LNCaP clone FGC (cell line): ENCODE measurements around the gene GDPGP1.
A peak's percentile ranks its signal among the peaks of the same experiment; 100 is the strongest.

Experiments
- DNase-seq: peaks from one replicate; pipeline ENCODE4 v3.0.0-alpha.2; 2011; ENCODE audit warnings: low read depth
- H3K4me3 ChIP-seq: 2 replicates; pipeline ENCODE4 v1.5.1; 2011; ENCODE audit warnings: mild to moderate bottlenecking, low read depth, low read length, control low read depth
- CTCF ChIP-seq: IDR thresholded peaks from 2 replicates; pipeline ENCODE4 v1.5.1; 2012; ENCODE audit warnings: mild to moderate bottlenecking; ENCODE audit not compliant: control insufficient read depth, insufficient read depth; ENCODE audit errors: extremely low read depth

Gene GDPGP1

DNA sequence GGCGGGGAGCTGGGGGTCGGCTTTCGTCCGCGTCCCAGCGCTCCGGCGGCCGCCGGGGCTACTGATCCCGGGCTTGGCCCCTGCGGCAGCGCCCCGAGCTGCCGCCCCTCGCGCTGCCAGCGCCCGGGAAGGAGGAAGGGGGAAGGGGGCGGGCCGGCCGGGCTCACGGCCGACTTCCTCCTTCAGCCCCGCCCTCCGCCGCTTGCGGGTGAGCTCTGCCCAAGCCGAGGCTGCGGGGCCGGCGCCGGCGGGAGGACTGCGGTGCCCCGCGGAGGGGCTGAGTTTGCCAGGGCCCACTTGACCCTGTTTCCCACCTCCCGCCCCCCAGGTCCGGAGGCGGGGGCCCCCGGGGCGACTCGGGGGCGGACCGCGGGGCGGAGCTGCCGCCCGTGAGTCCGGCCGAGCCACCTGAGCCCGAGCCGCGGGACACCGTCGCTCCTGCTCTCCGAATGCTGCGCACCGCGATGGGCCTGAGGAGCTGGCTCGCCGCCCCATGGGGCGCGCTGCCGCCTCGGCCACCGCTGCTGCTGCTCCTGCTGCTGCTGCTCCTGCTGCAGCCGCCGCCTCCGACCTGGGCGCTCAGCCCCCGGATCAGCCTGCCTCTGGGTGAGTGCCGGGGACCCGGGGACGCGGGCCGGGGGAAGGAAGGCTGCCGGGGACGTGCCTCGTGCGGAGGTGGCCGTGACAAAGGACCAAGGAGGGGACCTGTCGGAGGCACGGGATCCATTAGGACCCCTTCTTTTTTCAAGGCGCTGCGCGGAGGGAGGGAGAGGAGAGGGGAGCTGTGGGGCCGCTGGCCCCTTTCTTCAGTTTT, 32.7 kb upstream of the GDPGP1 start, which contains the start of gene SEMA4B:
TSS of gene SEMA4B (plus strand) at position 201 of the 814 bp plus-strand sequence. CDS start at position 450, 249 bp downstream.
- DNase-seq = no peak
- peak within 1 kb of the TSS; percentile 60 for H3K4me3 ChIP-seq
- 0 out of 2 replicates have a peak, but pooled peaks have one; percentile 1 for TF ChIP-seq CTCF

- no peak for DNase-seq
- TF ChIP-seq CTCF = no peak
- H3K4me3 ChIP-seq = peak overlapping the region; percentile 60
These were observed 32.0 kb upstream of the GDPGP1 start for GRCh38 chr15:90201944-90202375.

DNA sequence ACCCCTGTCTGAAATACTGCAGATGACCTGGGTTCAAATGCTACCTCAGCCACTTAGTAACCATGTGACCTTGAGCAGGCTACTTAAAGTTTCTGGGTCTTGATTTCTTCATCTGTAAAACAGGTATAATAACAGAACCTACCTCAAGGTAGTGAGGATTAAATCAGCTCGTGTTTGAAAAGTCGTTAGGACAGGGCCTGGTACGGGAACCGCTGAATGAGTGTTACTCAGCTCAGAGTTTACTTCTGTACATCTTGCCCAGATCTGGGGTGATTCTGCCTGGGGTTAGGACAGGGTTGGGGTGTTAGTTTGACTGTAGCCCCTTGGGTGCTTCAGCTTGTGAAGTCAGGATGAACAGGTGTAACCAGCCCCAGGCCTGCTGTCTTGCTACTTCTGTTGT, 31.1 kb upstream of the GDPGP1 start:
- H3K4me3 ChIP-seq = no peak overlapping the region
- TF ChIP-seq CTCF = no peak

DNA sequence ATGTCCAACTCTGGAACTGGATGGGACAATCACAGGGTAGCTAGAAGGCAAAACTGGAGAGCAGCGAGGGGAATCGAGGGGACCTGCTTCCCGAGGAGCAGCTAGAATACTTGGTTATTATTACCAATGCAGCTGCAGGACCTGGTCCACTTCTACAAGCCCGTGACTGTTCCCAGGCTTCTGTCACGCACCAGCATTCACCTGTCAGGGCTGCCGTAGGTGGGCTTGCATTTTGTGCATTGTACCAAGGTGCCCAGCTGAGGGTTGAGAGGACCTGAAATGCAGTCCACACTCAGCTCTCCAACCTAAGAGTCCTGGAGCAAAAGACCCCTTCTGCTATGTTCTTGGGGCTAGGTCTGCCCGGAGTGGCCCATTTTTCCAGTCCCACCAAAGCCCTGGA, 30.5 kb upstream of the GDPGP1 start:
- no peak for TF ChIP-seq CTCF
- DNase-seq = no peak

More for the DNA sequence above, 31.1 kb upstream of the GDPGP1 start:
- no peak for DNase-seq

DNA sequence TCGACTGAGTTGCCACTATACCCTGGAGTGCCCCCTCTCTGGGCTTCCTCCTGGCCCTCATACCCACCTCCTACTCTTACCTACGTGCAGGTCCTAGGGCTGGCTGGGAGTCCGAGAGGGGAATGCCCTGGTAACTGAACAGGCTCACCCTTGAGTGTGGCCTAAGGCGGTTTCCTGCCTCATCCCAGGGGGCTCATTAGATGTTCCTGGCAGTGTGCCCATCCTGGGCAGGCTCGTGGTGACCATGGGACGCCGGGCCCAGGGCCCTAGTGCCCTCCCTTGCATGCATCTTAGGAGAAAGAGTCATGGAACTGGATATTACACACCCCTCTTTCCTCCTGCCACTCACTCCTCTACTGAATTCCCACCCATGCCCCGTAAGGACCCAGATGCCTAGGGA, 30.1 kb upstream of the GDPGP1 start:
- DNase-seq = no peak
- H3K4me3 ChIP-seq = no peak overlapping the region
- TF ChIP-seq CTCF = no peak

More for the DNA sequence above, 30.5 kb upstream of the GDPGP1 start:
- no peak overlapping the region for H3K4me3 ChIP-seq

DNA sequence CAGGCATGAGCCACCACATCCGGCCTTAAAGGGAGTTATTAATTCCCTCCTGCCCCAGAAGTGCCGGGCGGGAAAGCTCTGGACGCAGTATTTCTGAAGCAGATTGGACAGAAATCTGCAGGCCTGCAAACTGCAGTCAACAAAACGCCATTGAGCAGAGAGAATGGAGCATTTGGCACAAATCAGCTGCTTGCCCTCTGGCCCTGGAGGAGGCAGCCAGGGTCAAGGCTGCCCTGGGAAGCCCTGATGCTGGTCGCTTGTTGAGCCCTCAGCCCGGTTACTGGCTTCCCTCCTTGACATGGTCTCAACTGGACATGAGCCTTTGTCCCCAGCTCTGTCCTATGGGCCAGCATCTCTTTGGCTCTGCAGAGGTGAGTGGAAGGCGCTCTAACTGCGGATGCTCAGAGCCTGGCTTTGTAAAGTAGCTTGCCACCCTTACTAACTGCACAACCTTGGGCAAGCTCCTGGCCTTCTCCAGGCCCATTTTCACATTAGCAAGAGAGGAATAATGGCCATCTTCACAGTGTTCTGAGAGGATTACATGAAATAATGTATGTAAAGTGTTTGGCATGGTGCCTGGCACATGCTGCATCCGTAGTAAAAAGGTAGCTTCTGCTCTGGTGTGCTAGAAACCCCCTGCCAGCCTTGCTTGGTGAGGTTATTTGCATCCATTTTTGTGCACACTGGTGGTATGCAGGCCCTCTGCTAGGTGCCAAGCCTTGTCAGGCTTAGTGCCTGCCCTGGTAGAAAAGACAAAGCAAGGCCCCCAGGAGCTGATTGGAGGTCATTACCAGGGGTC, 28.8 kb upstream of the GDPGP1 start:
- TF ChIP-seq CTCF = no peak
- no peak overlapping the region for H3K4me3 ChIP-seq
- DNase-seq = no peak
